PFSK-1 (cell line): ENCODE measurements around the gene APBB2.

Source experiments
- POLR2AphosphoS5 ChIP-seq: IDR thresholded peaks from 2 replicates; pipeline ENCODE4 v1.6.1; 2012; ENCODE audit warnings: low read depth, mild to moderate bottlenecking, control low read depth, low read length, moderate library complexity
- SIN3A ChIP-seq: IDR thresholded peaks from 2 replicates; pipeline ENCODE4 v1.6.1; 2012; ENCODE audit warnings: mild to moderate bottlenecking, low read length, moderate library complexity, borderline replicate concordance; ENCODE audit not compliant: insufficient read depth
- TAF1 ChIP-seq: IDR thresholded peaks from 2 replicates; pipeline ENCODE4 v1.6.1; 2012; ENCODE audit warnings: low read length, control low read depth, borderline replicate concordance; ENCODE audit not compliant: insufficient read depth
- TF ChIP-seq, protein P1 (sequence below), 2 experiments: IDR thresholded peaks; 2 replicates each; pipeline versions ENCODE4 v1.6.1 to v1.8.0; 2011 to 2012; ENCODE audit warnings: low read depth in 2 of 2, low read length in 2 of 2, control low read depth in 1 of 2, inconsistent platforms in 1 of 2, mild to moderate bottlenecking in 1 of 2, moderate library complexity in 1 of 2; ENCODE audit not compliant: insufficient read depth in 1 of 2

DNA sequence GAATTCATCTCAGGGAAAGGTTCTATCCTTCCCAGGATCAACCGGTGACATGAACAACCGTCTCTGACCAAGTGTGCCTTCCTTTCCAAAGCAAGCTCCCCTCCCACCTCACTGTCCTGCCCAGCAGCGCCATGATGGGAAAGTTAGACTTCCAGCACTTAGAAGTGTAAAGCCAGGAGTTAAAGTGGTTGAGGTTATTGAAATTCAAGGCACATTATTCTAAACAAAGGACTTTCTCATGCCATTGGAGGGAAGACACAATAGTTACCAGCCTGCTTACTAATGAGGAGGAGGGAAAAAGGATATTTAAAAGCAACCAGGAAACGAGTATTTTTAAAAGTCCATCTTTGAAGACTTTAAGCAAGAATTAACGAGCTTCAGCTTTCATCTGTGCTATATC lies 367.8 kb downstream of the APBB2 start:
- TF ChIP-seq POLR2AphosphoS5, result no peak
- TF ChIP-seq SIN3A, result no peak
- TF ChIP-seq, protein P1, sequence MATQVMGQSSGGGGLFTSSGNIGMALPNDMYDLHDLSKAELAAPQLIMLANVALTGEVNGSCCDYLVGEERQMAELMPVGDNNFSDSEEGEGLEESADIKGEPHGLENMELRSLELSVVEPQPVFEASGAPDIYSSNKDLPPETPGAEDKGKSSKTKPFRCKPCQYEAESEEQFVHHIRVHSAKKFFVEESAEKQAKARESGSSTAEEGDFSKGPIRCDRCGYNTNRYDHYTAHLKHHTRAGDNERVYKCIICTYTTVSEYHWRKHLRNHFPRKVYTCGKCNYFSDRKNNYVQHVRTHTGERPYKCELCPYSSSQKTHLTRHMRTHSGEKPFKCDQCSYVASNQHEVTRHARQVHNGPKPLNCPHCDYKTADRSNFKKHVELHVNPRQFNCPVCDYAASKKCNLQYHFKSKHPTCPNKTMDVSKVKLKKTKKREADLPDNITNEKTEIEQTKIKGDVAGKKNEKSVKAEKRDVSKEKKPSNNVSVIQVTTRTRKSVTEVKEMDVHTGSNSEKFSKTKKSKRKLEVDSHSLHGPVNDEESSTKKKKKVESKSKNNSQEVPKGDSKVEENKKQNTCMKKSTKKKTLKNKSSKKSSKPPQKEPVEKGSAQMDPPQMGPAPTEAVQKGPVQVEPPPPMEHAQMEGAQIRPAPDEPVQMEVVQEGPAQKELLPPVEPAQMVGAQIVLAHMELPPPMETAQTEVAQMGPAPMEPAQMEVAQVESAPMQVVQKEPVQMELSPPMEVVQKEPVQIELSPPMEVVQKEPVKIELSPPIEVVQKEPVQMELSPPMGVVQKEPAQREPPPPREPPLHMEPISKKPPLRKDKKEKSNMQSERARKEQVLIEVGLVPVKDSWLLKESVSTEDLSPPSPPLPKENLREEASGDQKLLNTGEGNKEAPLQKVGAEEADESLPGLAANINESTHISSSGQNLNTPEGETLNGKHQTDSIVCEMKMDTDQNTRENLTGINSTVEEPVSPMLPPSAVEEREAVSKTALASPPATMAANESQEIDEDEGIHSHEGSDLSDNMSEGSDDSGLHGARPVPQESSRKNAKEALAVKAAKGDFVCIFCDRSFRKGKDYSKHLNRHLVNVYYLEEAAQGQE (IDR thresholded peaks at IDR 0.05; ENCODE audit: insufficient read depth in 1 of 2, low read depth in 2 of 2, low read length in 2 of 2), result no peak
- TF ChIP-seq TAF1, result no peak
